Loucy (cell line): ENCODE measurements around the gene PHB1.

Source experiments
- CTCF ChIP-seq: fragments of 200-600 bp; sonication (generic); conservative IDR thresholded peaks from 2 replicates; pipeline ENCODE4 v1.5.1; 2014; ENCODE audit warnings: mild to moderate bottlenecking, antibody characterized with exemption, low read length
- EZH2phosphoT487 ChIP-seq: fragments of 200-600 bp; IDR thresholded peaks from 2 replicates; pipeline ENCODE4 v1.6.1; 2018; ENCODE audit warnings: antibody characterized with exemption, mild to moderate bottlenecking, moderate library complexity, borderline replicate concordance

GRCh38 chr17:49403514-49404289, 11.0 kb downstream of the PHB1 start:
- TF ChIP-seq CTCF (no peak), EZH2phosphoT487 (no peak)
